ENCODE measurements around the gene SLC10A7.
"Not testable (repeated sequence)": the region's sequence is repeated elsewhere in the genome, so short reads cannot be mapped to it uniquely, and the experiment has no call there.

SLC10A7 gene

GRCh38 chr4:146436423-146437162, 85.1 kb downstream of the SLC10A7 start:
- no peak for DNase-seq

- no peak for DNase-seq
Measured at GRCh38 chr4:146435962-146436361, 85.8 kb downstream of the SLC10A7 start.

- DNase-seq, result no peak
Measured at GRCh38 chr4:146432065-146432464, 89.7 kb downstream of the SLC10A7 start.

- DNase-seq, result no peak
Measured at GRCh38 chr4:146428298-146428697, 93.4 kb downstream of the SLC10A7 start.

- DNase-seq, result no peak
Measured at GRCh38 chr4:146417822-146418221, 103.9 kb downstream of the SLC10A7 start.

GRCh38 chr4:146415829-146416228, 105.9 kb downstream of the SLC10A7 start:
- DNase-seq, result no peak

- no peak for DNase-seq
Measured at GRCh38 chr4:146407669-146408084, 114.1 kb downstream of the SLC10A7 start.

GRCh38 chr4:146407257-146407656, 114.5 kb downstream of the SLC10A7 start:
- no peak for DNase-seq

- no peak for DNase-seq
Measured at GRCh38 chr4:146401274-146401673, 120.5 kb downstream of the SLC10A7 start.

- DNase-seq, result no peak
Measured at GRCh38 chr4:146398896-146399445, 122.8 kb downstream of the SLC10A7 start.

GRCh38 chr4:146398404-146398803, 123.3 kb downstream of the SLC10A7 start:
- DNase-seq, result no peak

- no peak for DNase-seq
Measured at GRCh38 chr4:146389561-146389960, 132.2 kb downstream of the SLC10A7 start.

- DNase-seq, result no peak
Measured at GRCh38 chr4:146382194-146382593, 139.5 kb downstream of the SLC10A7 start.

GRCh38 chr4:146381263-146381872, 140.4 kb downstream of the SLC10A7 start:
- no peak for DNase-seq

- DNase-seq, result no peak
Measured at GRCh38 chr4:146379744-146380143, 142.0 kb downstream of the SLC10A7 start.

- DNase-seq, result no peak
Measured at GRCh38 chr4:146371812-146372211, 149.9 kb downstream of the SLC10A7 start.

- no peak for DNase-seq
Measured at GRCh38 chr4:146370841-146371240, 150.9 kb downstream of the SLC10A7 start.

GRCh38 chr4:146369446-146369845, 152.3 kb downstream of the SLC10A7 start:
- DNase-seq, result no peak

GRCh38 chr4:146368209-146368608, 153.5 kb downstream of the SLC10A7 start:
- no peak for DNase-seq

- no peak for DNase-seq
Measured at GRCh38 chr4:146367347-146367746, 154.4 kb downstream of the SLC10A7 start.

- DNase-seq, result no peak
Measured at GRCh38 chr4:146359771-146360170, 162.0 kb downstream of the SLC10A7 start.

GRCh38 chr4:146350114-146350513, 171.6 kb downstream of the SLC10A7 start:
- DNase-seq, result not testable (repeated sequence)

- DNase-seq, result no peak
Measured at GRCh38 chr4:146349306-146349705, 172.4 kb downstream of the SLC10A7 start.

GRCh38 chr4:146347822-146348221, 173.9 kb downstream of the SLC10A7 start:
- no peak for DNase-seq
